HL-60 (cell line): ENCODE results near the gene COPS4.

Experiments used
- CTCF ChIP-seq: IDR thresholded peaks from one replicate; pipeline ENCODE4 v1.5.1; 2011; ENCODE audit warnings: low read length, control low read depth, inconsistent platforms; ENCODE audit not compliant: insufficient read depth
- GABPA ChIP-seq: IDR thresholded peaks from 2 replicates; pipeline ENCODE4 v1.6.1; 2012; ENCODE audit warnings: low read depth
- POLR2AphosphoS5 ChIP-seq: IDR thresholded peaks from 2 replicates; pipeline ENCODE4 v1.6.1; 2012; ENCODE audit warnings: low read depth

DNA sequence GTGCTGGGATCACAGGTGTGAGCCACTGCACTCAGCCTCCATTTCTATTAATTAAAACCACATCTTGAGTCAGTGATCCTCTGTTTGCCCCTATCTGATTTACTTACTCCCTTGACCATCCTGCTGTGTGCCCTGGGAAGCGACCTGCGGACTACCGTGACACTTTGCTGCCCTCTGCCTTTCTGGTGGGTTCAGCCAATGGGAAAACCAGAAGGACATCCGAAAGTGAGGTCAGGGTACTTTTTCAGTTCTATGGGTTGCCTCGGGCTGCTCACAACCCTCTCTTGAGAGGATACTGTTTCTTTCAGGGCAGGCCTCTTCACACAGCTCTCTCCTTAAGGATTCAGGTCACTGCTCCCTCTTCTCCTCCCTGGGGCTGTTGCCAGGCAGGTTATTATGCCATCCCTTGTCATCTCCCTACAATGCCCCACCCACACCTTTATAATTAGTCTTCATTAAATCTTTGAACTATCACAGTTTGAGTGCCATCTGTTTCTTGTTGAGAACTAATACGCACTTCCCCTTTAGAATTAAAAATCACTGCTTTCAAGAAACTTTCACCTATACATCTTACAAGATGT is 58.2 kb downstream of the COPS4 start:
- TF ChIP-seq CTCF (no peak), GABPA (no peak), POLR2AphosphoS5 (no peak; the same call in 1 of the 2 replicates)
